ENCODE measurements around the gene ANAPC2.

DNA sequence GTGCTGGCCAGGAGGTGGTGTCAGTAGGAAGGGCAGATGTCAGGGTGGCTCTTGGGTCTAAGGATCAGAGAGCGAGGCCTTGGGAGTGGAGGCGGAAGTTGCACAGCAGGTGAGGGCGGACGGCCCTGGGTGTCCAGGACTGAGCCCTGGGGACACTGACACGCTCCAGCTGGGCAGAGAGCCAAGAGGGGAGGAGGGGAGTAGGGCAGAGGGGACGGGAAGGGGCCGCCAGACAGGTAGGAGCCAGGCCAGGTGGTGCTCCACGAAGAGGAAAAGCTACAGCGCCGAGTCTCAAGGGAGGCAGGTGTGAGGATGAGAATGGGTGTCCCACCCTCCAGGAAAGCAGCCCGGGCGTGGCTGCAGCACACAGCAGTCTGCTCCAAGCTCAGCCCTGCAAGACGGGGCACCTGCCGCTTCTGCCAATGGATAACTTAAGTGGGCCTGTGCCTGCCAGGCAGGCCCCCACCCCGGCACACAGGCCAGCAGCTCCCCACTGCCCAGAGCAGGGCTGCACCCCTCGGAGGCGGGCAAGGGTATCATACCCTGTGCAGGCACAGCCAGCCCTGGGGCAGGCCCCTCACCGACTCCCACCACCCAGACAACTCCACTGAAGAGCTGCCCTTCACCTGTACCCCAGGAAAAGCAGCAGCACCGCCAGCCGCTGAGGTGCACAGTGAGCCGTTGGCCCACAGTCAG lies 7.3 kb upstream of the ANAPC2 start:
- TF ChIP-seq, protein P1, sequence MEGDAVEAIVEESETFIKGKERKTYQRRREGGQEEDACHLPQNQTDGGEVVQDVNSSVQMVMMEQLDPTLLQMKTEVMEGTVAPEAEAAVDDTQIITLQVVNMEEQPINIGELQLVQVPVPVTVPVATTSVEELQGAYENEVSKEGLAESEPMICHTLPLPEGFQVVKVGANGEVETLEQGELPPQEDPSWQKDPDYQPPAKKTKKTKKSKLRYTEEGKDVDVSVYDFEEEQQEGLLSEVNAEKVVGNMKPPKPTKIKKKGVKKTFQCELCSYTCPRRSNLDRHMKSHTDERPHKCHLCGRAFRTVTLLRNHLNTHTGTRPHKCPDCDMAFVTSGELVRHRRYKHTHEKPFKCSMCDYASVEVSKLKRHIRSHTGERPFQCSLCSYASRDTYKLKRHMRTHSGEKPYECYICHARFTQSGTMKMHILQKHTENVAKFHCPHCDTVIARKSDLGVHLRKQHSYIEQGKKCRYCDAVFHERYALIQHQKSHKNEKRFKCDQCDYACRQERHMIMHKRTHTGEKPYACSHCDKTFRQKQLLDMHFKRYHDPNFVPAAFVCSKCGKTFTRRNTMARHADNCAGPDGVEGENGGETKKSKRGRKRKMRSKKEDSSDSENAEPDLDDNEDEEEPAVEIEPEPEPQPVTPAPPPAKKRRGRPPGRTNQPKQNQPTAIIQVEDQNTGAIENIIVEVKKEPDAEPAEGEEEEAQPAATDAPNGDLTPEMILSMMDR (IDR thresholded peaks at IDR 0.05; ENCODE audit: low read depth, low read length) = no peak
- TF ChIP-seq MYC (IDR thresholded peaks at IDR 0.05; ENCODE audit: low read depth, low read length) = no peak
